Stimulated activated CD8-positive, alpha-beta memory T cell treated with anti-CD3 and anti-CD28 coated beads, Interleukin-15, amount 100 ng/mL, for 48 hours (primary cell): Measurements from ENCODE around the gene RGL3.
"Not testable (repeated sequence)": the region's sequence is repeated elsewhere in the genome, so short reads cannot be mapped to it uniquely, and the experiment has no call there.

Source experiments
- DNase-seq, 2 donors: peaks; one replicate each; pipeline ENCODE4 v3.0.0-alpha.2; 2020; ENCODE audit warnings: low read depth in 2 of 2

RGL3 gene

DNA sequence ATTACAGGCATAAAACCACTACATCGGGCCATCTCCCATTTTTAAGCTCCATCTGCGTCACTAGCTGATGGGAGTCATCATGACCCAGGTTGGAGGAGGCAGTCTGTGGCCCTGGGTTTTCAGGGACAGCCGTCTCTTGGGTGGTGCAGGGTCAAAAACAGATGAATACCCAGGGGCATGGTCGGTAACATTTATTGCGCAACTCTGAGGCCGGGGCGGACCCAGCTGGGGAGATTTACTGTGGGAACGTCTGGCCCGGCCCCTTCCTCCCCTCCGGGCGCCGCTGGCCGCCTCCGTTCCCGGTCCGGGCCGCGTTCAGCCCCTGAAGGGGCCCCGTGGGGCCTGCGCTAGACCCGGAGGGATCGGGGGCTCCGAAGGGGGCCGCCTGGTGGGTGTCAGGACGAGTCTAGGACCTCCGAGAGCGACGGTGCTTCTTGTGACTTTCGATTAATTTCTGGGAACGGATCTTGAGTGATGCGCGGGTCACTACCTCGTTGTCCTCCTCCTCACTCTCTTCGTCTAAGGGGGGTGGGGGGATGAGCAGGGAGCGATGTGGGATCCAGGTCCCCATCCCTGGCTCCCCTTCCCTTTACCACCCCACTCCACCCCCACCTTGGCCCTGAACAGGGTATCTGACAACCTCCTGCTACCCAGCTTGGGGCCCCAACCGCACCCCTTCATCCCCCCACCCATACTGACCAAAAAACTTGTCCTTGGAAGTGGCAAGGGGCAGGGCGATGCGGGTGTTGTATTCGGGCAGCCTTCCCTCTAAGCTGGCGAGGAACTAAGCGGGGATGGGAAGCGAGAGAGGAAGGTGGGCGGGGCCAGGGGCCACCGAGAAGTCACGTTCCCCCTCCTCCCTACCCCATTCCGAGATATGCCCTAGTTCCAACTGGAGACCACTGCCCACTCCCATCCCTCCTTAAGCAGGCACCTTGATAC is 1.6 kb upstream of the RGL3 start:
- DNase-seq, result no peak

GRCh38 chr19:11418094-11418548 is 993 bp downstream of the RGL3 start:
- DNase-seq, result no peak

GRCh38 chr19:11416346-11417052 is 2.6 kb downstream of the RGL3 start:
- no peak for DNase-seq

DNA sequence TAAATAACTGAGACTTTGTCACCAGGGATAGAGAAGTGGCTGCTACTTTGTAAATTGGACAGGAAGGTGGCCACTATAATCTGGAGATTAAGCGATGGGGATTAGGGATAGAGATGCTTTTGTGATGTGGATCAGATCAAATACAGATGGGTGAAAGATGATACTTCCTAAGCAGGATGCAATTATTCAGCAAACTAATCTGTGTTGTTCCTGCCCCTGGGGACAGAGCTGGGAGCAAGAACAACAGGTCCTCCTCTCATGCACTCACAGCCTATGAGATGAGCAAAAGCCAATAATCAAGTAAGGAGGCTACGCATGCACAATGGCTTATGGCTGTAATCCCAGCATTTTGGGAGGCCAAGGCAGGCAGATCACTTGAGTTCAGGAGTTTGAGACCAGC is 4.6 kb downstream of the RGL3 start:
- no peak for DNase-seq

GRCh38 chr19:11410682-11411081 is 8.4 kb downstream of the RGL3 start:
- no peak for DNase-seq

- no peak for DNase-seq
Observed at GRCh38 chr19:11408591-11408990, 10.5 kb downstream of the RGL3 start.

DNA sequence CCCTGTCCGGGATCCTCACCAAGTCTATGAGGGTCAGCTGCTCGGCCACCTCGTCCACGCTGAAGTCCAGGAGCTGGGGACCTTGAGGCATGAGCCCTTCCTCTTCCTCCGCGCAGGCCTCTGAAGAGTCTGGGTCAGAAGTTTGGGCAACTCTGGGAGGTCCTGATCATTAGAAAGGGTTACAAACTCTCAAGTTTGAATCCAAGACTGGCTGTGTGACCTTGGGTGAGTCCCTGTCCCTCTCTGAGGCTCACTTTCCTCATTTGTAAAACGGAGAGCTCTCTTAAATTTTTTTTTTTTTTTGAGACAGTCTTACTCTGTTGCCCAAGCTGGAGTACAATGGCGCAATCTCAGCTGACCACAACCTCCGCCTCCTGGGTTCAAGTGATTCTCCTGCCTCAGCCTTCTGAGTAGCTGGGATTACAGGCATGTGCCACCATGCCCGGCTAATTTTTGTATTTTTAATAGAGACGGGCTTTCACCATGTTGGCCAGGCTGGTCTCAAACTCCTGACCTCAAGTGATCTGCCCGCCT is 12.3 kb downstream of the RGL3 start:
- not testable (repeated sequence) for DNase-seq

- DNase-seq, result no peak
Observed at GRCh38 chr19:11405846-11406643, 13.1 kb downstream of the RGL3 start.

- no peak for DNase-seq
Observed at GRCh38 chr19:11404588-11405222, 14.4 kb downstream of the RGL3 start.

GRCh38 chr19:11401808-11402543 is 17.1 kb downstream of the RGL3 start:
- DNase-seq, result no peak

- DNase-seq, result no peak
Observed at GRCh38 chr19:11400798-11401197, 18.3 kb downstream of the RGL3 start.

DNA sequence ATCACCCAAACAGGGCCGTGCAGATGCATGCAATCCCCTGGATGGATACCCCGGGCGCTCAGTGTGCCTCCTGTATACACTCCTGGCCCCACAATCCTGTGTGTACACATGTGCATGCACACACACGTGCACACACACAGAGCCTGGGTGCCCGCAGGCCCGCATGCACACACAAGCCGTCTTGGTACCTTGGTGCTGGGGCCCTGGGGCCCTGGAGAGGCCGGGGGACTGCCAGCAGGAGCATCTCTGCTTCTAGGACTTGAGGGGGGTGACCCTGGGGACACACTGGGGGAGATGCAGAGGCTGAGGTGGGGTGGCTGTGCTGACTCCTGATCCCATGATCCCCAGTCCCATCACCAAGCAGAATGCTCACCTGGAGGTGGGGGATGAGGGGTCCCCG is 19.4 kb downstream of the RGL3 start:
- DNase-seq, result no peak

DNA sequence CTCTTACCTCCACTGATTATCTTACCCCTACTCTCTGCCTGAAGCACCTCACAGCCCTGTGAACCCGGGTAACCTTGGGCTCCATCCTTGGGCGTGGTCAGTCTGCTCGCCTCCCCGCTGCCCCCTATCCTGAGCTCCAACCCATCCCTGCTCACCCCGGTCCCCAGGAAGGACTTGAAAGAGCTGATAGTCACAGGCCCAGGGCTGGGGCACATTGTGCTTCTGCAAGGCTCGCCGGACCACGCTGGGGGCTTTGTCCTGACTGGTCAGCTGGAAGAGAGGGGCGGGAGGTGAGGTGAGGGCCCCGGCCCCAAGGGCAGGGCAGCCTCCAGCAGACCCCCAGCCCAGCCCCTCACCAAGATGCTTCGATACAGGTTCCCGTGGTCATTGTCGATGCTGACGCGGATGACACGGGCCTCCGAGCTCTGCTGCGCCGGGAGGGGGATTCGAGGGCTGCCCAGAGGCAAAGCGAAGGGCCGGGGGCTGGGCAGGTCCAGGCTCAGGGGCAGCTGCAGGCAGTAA is 22.0 kb downstream of the RGL3 start:
- DNase-seq, result no peak

GRCh38 chr19:11390933-11391680 is 28.0 kb downstream of the RGL3 start:
- no peak for DNase-seq

- no peak for DNase-seq
Observed at GRCh38 chr19:11390359-11390758, 28.8 kb downstream of the RGL3 start.

GRCh38 chr19:11387162-11388034 is 31.7 kb downstream of the RGL3 start:
- no peak for DNase-seq

DNA sequence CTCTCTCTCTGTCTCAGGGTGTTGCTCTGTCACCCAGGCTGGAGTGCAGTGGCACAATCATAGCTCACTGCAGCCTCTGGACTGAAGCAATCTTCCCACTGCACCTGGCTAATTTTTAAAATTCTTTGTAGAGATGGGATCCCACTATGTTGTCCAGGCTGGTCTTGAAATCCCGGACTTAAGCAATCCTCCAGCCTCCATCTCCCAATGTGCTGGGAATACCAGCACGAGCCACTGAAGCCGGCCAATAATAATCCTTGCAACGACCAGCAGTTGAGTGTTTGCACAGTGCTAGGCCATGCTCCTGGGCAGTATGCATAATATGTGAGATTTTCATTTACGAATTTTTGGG is 34.4 kb downstream of the RGL3 start:
- no peak for DNase-seq

DNA sequence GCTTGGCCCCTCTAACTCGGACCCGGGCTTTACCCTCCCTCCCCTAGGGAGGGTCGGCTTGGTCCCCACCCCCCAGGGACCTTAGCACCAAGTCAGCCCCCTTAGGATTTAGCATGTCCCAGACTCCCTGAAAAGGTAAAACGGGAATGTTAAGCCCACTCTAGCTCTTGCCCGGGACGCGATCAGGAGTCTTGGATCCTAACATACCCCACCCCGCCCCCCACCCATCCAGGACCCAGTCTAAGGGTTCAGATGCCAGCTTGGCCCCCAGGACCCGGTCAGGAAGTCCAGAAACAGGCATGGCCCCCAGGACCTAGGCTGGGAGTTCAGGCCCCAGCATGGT is 35.4 kb downstream of the RGL3 start:
- DNase-seq, result no peak
